ENCODE results near the gene LPO. TPM values are rescaled to one million over a fixed set of nuclear protein-coding genes. Genes with fewer than 3 reads are reported as not detected.

Gene LPO
- total and polyA plus RNA-seq, 9 of the 15 experiments (the other 6 are each of a cell fraction or from before 2014, with no cell fraction given) = 0.07 to 0.11 TPM; not detected in 7

DNA sequence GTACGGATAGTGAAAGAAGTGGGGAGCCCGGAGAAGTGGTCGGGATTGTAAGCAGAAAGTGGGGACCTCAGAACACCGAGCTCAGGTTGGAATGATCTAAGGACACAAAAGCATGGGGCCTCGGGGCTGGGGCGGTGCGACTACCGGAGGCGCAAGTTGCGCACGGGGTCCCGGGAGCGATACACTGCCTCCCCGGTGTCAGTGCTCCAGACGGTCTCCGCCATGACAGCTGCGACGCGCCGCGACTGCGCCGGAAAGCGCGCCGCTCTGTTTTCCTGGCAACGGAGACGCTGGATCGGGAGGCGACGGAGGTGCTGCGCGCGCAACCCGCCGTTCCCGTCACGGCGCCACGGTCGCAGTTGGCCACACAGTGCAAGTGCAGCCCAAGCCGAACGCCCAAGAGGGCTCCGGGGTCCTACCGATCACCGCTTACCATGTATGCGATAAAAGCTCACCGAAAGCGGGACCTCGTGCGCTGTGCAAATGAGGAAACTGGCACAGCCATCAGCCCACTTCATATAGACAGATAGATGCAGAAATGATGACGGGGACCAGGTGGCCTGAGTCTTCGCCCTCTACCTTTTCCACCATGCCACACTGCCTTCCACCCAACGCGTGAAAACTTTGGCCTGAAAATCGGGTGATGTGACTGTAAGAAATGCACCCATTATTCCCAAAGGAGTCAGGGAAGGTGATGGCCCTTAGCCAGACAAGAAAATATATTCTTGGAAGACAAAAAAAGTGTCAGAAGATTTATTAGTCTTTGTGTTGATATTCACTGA is 19.2 kb upstream of the LPO start, which contains the start of gene MKS1 (continued):
- TF ChIP-seq, protein P1, sequence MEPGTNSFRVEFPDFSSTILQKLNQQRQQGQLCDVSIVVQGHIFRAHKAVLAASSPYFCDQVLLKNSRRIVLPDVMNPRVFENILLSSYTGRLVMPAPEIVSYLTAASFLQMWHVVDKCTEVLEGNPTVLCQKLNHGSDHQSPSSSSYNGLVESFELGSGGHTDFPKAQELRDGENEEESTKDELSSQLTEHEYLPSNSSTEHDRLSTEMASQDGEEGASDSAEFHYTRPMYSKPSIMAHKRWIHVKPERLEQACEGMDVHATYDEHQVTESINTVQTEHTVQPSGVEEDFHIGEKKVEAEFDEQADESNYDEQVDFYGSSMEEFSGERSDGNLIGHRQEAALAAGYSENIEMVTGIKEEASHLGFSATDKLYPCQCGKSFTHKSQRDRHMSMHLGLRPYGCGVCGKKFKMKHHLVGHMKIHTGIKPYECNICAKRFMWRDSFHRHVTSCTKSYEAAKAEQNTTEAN (CRISPR knock-in tag; IDR thresholded peaks at IDR 0.05) = no peak
- TF ChIP-seq ARID2 (IDR thresholded peaks at IDR 0.05) (no peak), HNRNPH1 (optimal IDR thresholded peaks at IDR 0.05; ENCODE audit: low read depth, low read length) (no peak), POLR2H (tag; IDR thresholded peaks at IDR 0.05; ENCODE audit: low read depth) (peak; percentile 73), SRSF9 (IDR thresholded peaks at IDR 0.05; ENCODE audit: borderline replicate concordance, low read depth, low read length) (no peak), CHD4 (IDR thresholded peaks at IDR 0.05; ENCODE audit: insufficient read depth, insufficient replicate concordance, low read depth, low read length, poor library complexity, severe bottlenecking) (no peak), ZNF57 (CRISPR knock-in tag; IDR thresholded peaks at IDR 0.05) (no peak), POLR2AphosphoS5 (IDR thresholded peaks at IDR 0.05; ENCODE audit: control insufficient read depth, insufficient read depth, low read depth, low read length) (peak; percentile 83), BDP1 (IDR thresholded peaks at IDR 0.05; ENCODE audit: insufficient read depth, insufficient read length) (no peak), ZNF133 (CRISPR knock-in tag; IDR thresholded peaks at IDR 0.05) (no peak), ZKSCAN8 (CRISPR knock-in tag; IDR thresholded peaks at IDR 0.05) (no peak), ZBTB17 (CRISPR knock-in tag; IDR thresholded peaks at IDR 0.05) (peak; percentile 49; the same call in 1 of the 2 replicates), ETV1 (tag; conservative IDR thresholded peaks at IDR 0.05; ENCODE audit: low read depth) (no peak), NFIC (IDR thresholded peaks at IDR 0.05) (no peak)
- TF ChIP-seq, protein P2, sequence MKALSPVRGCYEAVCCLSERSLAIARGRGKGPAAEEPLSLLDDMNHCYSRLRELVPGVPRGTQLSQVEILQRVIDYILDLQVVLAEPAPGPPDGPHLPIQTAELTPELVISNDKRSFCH (CRISPR knock-in tag; IDR thresholded peaks at IDR 0.05) = no peak
- TF ChIP-seq, protein P2 (tag; IDR thresholded peaks at IDR 0.05) = no peak; the same call in 1 of the 2 replicates
- TF ChIP-seq, protein P3, sequence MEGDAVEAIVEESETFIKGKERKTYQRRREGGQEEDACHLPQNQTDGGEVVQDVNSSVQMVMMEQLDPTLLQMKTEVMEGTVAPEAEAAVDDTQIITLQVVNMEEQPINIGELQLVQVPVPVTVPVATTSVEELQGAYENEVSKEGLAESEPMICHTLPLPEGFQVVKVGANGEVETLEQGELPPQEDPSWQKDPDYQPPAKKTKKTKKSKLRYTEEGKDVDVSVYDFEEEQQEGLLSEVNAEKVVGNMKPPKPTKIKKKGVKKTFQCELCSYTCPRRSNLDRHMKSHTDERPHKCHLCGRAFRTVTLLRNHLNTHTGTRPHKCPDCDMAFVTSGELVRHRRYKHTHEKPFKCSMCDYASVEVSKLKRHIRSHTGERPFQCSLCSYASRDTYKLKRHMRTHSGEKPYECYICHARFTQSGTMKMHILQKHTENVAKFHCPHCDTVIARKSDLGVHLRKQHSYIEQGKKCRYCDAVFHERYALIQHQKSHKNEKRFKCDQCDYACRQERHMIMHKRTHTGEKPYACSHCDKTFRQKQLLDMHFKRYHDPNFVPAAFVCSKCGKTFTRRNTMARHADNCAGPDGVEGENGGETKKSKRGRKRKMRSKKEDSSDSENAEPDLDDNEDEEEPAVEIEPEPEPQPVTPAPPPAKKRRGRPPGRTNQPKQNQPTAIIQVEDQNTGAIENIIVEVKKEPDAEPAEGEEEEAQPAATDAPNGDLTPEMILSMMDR (IDR thresholded peaks at IDR 0.05 in 2 of 3, conservative IDR thresholded peaks at IDR 0.05 in 1 of 3; ENCODE audit: insufficient read depth in 2 of 3, low read depth in 1 of 3, low read length in 3 of 3) = peak; percentile 58 to 80 (median 66)
- TF ChIP-seq, protein P4, sequence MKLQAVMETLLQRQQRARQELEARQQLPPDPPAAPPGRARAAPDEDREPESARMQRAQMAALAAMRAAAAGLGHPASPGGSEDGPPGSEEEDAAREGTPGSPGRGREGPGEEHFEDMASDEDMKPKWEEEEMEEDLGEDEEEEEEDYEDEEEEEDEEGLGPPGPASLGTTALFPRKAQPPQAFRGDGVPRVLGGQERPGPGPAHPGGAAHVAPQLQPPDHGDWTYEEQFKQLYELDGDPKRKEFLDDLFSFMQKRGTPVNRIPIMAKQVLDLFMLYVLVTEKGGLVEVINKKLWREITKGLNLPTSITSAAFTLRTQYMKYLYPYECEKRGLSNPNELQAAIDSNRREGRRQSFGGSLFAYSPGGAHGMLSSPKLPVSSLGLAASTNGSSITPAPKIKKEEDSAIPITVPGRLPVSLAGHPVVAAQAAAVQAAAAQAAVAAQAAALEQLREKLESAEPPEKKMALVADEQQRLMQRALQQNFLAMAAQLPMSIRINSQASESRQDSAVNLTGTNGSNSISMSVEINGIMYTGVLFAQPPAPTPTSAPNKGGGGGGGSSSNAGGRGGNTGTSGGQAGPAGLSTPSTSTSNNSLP (IDR thresholded peaks at IDR 0.05; ENCODE audit: borderline replicate concordance, low read depth, low read length) = no peak
- TF ChIP-seq, protein P5, sequence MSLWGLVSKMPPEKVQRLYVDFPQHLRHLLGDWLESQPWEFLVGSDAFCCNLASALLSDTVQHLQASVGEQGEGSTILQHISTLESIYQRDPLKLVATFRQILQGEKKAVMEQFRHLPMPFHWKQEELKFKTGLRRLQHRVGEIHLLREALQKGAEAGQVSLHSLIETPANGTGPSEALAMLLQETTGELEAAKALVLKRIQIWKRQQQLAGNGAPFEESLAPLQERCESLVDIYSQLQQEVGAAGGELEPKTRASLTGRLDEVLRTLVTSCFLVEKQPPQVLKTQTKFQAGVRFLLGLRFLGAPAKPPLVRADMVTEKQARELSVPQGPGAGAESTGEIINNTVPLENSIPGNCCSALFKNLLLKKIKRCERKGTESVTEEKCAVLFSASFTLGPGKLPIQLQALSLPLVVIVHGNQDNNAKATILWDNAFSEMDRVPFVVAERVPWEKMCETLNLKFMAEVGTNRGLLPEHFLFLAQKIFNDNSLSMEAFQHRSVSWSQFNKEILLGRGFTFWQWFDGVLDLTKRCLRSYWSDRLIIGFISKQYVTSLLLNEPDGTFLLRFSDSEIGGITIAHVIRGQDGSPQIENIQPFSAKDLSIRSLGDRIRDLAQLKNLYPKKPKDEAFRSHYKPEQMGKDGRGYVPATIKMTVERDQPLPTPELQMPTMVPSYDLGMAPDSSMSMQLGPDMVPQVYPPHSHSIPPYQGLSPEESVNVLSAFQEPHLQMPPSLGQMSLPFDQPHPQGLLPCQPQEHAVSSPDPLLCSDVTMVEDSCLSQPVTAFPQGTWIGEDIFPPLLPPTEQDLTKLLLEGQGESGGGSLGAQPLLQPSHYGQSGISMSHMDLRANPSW (CRISPR knock-in tag; IDR thresholded peaks at IDR 0.05) = no peak

Measured in K562 (cell line).